Measurements from ENCODE around the gene COL6A1.

COL6A1 gene

GRCh38 chr21:45981151-45982091, at the start of gene COL6A1:
Gene COL6A1 (plus strand): TSS chr21:45981770. CDS start chr21:45981851, 81 bp downstream.
- DNase-seq = peak; percentile 54

- no peak for DNase-seq
These were observed 48.6 kb upstream of the COL6A1 start for GRCh38 chr21:45932922-45933502.

GRCh38 chr21:45934085-45934484, 47.5 kb upstream of the COL6A1 start:
- DNase-seq = no peak

- no peak for DNase-seq
These were observed 47.0 kb upstream of the COL6A1 start for GRCh38 chr21:45934554-45934953.

GRCh38 chr21:45935628-45936027, 45.9 kb upstream of the COL6A1 start:
- DNase-seq = no peak

DNA sequence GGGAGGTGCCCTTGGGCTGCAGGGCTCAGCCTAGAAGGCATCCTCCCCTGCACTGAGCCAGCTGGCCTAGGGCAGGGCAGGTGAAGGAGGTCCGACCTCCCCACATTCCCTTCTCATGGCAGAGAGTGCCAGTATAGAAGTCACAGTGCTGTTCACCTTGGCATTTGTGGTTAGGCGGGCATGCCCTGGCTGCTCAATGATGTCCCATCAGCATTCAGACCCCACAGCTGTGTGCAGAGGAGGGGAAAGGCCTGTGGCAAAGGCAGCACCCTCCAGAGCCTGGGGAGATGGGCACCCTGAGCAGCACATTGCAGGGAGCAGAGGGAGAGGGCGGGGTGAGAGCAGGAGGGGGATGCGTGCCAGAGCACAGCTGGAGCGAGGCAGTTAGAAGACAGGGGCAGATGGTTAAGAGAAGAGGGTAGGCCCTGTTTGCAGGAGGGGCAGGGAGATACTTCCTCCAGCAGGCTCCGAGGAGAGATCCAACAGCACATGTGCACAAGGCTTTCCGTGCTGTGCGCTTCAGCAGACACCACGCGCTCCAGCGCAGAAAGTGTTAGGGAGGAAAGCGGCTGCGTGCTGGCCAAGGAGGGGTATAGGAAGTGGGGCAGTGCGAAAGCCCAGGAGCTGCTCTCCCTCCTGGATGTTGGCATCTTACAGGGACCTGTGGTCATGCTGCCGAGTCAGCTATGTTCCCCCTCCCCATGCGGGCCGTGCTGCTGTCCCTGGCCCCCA, 43.7 kb upstream of the COL6A1 start:
- DNase-seq = no peak

- no peak for DNase-seq
These were observed 43.2 kb upstream of the COL6A1 start for GRCh38 chr21:45938453-45938755.

GRCh38 chr21:45938811-45939520, 42.6 kb upstream of the COL6A1 start:
- DNase-seq = no peak

DNA sequence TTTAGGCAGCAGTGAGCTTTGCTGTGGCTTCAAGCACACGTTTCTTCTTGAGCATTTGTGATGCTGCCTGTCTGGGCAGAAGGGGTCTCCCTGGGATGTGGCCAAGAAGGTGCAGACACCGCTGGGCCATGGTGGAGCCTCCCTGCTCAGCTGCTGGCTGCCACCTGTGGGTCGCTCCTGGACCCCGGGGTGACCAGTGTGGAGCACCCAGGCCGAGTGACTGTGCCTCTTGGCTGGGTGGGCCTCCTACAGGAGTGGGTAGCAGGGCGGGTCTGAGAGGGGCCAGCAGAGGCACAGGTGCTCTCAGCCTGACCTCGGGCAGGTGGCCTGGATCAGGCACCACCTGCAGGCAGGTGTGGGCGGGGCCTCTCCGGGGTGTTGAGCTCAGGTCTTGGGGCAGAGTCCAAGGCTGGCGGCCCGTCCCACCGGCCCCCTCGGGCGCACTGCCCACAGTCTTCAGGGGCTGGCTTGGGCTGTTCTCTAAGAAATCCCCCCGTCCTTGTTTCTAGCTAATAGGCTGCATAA, 42.0 kb upstream of the COL6A1 start:
- no peak for DNase-seq

- DNase-seq = no peak
These were observed 41.5 kb upstream of the COL6A1 start for GRCh38 chr21:45940091-45940490.

- no peak for DNase-seq
These were observed 40.8 kb upstream of the COL6A1 start for GRCh38 chr21:45940621-45941337.

DNA sequence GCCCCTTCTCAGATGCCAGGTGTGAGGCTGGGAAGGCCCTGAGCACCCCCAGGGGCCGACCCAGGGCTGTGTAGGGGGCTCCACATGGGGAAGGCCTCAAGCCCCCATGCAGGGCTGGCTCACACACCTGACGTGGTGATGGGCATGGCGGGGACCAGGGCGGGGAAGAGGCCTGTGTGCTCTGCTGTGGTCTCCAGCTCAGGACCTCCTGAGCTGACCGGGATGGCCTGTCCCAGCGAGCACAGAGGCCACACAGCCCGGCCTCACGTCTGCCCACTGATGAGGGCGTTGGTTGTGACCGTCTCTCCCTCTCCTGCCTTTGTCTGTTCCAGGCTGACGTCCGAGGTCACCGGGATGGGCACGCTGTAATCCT, 40.2 kb upstream of the COL6A1 start:
- no peak for DNase-seq

- DNase-seq = no peak
These were observed 39.6 kb upstream of the COL6A1 start for GRCh38 chr21:45941717-45942546.

DNA sequence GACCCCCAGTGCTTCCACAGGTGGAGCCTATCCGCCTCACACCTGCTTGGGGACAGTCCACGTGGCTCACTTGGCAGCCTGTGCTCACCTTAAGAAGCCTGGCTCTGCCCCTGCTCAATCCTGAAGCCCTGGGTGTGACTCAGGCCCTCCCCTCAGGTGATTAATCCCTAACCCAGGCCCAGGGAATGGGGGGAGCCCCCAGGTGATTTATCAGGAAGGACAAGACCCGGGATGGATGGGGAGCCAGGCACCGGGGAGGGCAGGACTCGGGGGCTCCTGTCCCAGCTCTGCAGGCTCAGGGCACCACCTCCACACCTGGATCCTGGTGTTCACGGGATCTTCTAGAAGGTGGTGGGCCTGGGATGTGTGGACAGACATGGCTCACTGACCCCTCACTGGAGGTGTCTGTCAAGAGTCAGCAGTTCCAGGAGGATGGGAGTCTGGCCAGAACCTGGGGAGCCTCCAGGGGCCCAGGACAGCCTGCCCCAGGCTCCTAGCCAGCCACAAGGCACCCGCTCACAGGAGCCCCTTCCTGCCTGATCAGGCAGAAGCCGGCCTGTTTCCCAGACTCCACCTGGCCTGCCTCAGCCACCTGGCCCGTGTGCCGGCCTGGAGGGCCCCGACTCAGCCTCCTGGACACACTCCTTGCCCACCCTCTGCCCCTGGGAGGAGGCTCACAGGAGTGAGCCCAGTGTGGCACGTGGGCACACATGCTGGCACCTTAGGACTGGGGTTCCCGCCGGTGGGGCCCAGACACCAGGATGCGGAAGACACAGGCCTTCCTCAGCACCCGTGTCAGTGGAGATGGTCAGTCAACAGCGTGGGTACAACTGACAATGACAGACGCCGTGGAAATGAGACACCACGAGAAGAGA, 38.6 kb upstream of the COL6A1 start:
- DNase-seq = no peak

DNA sequence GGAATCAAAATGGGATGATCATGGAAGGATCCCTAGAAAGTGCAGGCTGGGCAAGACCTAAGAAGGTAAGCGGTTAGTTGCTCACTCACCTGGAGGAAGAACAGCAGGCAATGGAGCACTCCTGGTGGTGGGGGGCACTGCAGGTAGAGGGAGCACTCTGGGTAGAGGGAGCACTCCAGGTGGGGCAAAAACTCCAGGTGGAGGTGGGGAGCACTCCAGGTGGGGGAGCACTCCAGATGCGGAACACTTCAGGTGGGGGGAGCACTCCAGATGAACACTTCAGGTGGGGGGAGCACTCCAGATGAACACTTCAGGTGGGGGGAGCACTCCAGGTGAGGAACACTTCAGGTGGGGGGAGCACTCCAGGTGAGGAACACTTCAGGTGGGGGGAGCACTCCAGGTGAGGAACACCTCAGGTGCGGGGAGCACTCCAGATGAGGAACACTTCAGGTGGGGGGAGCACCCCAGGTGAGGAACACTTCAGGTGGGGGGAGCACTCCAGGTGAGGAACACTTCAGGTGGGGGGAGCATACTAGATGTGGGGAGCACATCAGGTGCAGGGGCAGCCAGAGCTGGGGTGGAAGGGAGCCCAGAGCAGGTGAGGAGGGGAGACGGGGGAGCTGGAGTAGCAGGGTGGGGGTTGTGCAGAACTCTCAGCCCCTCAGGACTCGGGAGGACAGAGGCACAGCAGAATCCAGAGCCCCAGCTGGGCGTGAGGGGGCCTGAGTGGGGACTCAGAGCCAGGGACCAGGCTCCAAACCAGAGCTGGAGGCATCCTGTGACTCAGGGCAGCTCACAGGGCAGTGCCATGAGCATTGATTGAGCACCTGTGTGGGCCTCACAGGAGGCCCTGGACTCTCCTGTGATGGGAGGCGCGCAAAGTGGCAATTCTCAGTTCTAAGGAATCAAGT, 37.7 kb upstream of the COL6A1 start:
- DNase-seq = no peak

- DNase-seq = no peak
These were observed 37.0 kb upstream of the COL6A1 start for GRCh38 chr21:45944601-45945000.

DNA sequence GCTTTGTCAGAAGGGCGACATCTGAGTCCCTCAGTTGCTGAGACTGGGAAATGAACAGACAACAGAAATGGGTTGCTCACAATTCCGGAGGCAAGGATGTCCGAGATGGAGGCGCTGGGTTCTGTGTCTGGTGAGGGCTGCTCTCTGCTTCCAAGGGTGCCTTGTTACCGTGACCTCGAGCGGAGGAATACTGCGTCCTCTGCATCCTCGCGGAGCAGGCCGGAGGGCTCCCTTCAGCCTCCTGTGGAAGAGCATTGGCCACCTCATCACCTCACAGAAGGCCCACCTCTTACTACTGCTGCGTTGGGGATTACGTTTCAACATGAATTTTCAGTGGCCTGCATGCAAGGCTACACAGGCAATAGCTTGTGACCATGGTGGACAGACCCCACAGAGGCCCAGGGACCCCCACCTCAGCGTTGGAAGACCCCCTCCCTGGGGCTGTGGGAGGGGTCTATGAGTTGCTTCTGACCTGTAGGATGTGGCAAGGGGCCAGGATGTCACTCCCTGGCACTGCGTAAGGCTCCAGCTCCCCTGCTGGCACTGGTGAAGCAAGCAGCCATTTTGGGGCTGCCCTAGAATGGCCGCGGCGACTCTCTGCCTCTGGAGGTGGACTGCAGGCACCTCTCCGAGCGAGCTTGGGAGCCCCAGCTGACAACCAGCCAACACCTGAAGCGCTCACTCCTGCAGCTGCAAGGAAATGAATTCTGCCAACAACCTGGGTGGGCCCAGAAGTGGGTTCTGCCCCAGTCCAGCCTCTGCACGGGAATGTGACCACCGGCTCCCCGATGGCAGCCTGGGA, 36.3 kb upstream of the COL6A1 start:
- DNase-seq = no peak

- DNase-seq = no peak
These were observed 35.7 kb upstream of the COL6A1 start for GRCh38 chr21:45945868-45946210.
